HepG2 (cell line): ENCODE measurements around the gene TM9SF2. TPM values are rescaled to one million over a fixed set of nuclear protein-coding genes. Genes with fewer than 3 reads are reported as not detected.
A peak's percentile ranks its signal among the peaks of the same experiment; 100 is the strongest.

Experiments used
- CREM ChIP-seq, 2 experiments: sonication (generic) in 1 of 2; formaldehyde crosslinking in 1 of 2; IDR thresholded peaks; 2 replicates each; pipeline versions ENCODE4 v1.4.0 to v1.6.1; 2016 to 2020; ENCODE audit warnings: antibody characterized with exemption in 1 of 2, mild to moderate bottlenecking in 1 of 2, missing genetic modification reagents in 1 of 2
- FOSL2 ChIP-seq: sonication (generic); formaldehyde crosslinking; IDR thresholded peaks from 2 replicates; pipeline ENCODE4 v1.4.0; 2020; ENCODE audit warnings: missing genetic modification reagents
- NR2C2 ChIP-seq: sonication (generic); formaldehyde crosslinking; IDR thresholded peaks from 2 replicates; pipeline ENCODE4 v1.4.0; 2020; ENCODE audit warnings: missing genetic modification reagents, mild to moderate bottlenecking, moderate library complexity, borderline replicate concordance
- SP5 ChIP-seq: IDR thresholded peaks from 2 replicates; pipeline ENCODE4 v1.6.1; 2016; ENCODE audit warnings: low read depth, borderline replicate concordance
- TBL1XR1 ChIP-seq: fragments of 150-350 bp; IDR thresholded peaks from 2 replicates; pipeline ENCODE4 v1.6.1; 2014; ENCODE audit warnings: borderline replicate concordance, low read length; ENCODE audit not compliant: partially characterized antibody
- ZFP36L2 ChIP-seq: sonication (generic); formaldehyde crosslinking; IDR thresholded peaks from 2 replicates; pipeline ENCODE4 v1.4.0; 2020; ENCODE audit warnings: missing genetic modification reagents
- ZMAT3 ChIP-seq: sonication (generic); formaldehyde crosslinking; conservative IDR thresholded peaks from 2 replicates; pipeline ENCODE4 v1.7.0; 2021; ENCODE audit warnings: missing genetic modification reagents
- polyA plus RNA-seq, 8 experiments: library from polyadenylated mRNA; depleted of rRNA in 3 of 8; stranded (reverse) in 7 of 8; unstranded in 1 of 8; fragments of >200 nt; fragmentation: Illumina TruSeq in 4 of 8; extraction: Trizol in 4 of 8; gene quantifications; 2 replicates each; pipeline versions ENCODE4 v1.2.1 to v1.2.3, GENCODE V29; 2011 to 2016; ENCODE audit warnings: low read depth in 4 of 8, missing spikeins in 1 of 8, mixed read lengths in 1 of 8; ENCODE audit not compliant: insufficient read depth in 1 of 8
- total RNA-seq, 5 experiments: library from RNA; depleted of rRNA; stranded (reverse); fragments of >200 nt; fragmentation: Illumina TruSeq; extraction: Trizol; gene quantifications; 2 replicates each; pipeline ENCODE4 v1.2.3, GENCODE V29; 2016; ENCODE audit warnings: low read depth in 1 of 5
- TF ChIP-seq, protein P1 (sequence below): sonication (generic); formaldehyde crosslinking; IDR thresholded peaks from 2 replicates; pipeline ENCODE4 v1.4.0; 2020; ENCODE audit warnings: mild to moderate bottlenecking, missing genetic modification reagents
- TF ChIP-seq, protein P2 (sequence below): sonication (generic); formaldehyde crosslinking; IDR thresholded peaks from 2 replicates; pipeline ENCODE4 v1.4.0; 2020; ENCODE audit warnings: mild to moderate bottlenecking, low read depth, missing genetic modification reagents
- TF ChIP-seq, protein P3 (sequence below): sonication (generic); formaldehyde crosslinking; IDR thresholded peaks from 2 replicates; pipeline ENCODE4 v1.8.1; 2023; ENCODE audit warnings: missing genetic modification reagents, inconsistent platforms, borderline replicate concordance
- TF ChIP-seq, protein P4 (sequence below): sonication (generic); formaldehyde crosslinking; IDR thresholded peaks from 2 replicates; pipeline ENCODE4 v1.4.0; 2020; ENCODE audit warnings: missing genetic modification reagents, borderline replicate concordance
- TF ChIP-seq, protein P5 (sequence below): IDR thresholded peaks from 2 replicates; pipeline ENCODE4 v1.6.1; 2018; ENCODE audit warnings: missing genetic modification reagents, mild to moderate bottlenecking, missing compliant biosample characterization

The TM9SF2 gene
- total and polyA plus RNA-seq, 2 of the 13 experiments (the other 11 are each of a cell fraction or from before 2014, with no cell fraction given), result 94.1 to 123 TPM

DNA sequence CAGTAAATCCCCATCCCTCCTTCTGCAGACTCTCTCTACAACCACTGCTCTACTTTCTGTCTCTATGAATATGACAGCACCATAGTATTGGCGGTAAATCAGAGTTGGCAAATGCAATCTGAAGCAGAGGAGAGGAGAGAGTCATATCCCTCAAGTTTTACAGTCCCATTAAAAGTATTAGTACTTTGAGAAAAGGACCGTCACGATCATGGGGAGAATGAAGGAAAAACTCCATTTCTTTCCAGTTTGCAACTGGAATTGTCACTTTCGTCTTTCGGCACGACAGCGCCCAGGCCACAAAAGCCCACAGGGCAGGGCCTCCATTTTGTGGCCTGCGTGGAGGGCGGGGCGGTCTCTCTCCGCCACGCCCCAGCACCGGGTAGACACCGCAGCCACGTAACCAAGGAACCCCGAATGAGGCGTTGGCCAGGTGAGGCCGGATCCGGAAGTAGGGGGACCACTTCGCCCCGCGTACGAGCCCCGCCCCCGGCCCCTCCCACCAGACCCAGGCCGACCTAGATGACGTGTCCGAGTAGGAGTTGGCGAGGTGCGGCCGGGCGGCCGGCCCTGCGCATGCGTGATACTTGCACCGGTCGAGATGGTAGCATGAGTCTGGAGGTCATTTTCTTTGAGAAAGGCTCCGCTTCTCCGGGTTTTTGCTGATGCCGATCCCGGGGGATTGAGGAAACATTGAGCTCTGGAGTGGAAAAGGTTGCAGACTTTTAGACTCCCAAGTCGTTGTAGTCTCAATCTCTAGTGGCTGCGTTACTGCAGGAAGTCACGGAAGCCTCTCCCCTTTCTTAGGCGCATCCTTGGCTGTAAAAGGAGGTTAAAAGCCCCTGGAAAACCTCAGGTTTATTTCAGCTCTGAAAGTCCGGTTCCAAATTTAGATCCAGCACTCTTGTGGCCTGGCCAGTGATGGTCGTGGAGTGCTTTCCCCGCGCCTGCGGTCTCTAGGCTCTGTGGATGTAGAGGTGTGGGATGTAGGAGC lies 2.8 kb upstream of the TM9SF2 start (continued):
- TF ChIP-seq, protein P1, sequence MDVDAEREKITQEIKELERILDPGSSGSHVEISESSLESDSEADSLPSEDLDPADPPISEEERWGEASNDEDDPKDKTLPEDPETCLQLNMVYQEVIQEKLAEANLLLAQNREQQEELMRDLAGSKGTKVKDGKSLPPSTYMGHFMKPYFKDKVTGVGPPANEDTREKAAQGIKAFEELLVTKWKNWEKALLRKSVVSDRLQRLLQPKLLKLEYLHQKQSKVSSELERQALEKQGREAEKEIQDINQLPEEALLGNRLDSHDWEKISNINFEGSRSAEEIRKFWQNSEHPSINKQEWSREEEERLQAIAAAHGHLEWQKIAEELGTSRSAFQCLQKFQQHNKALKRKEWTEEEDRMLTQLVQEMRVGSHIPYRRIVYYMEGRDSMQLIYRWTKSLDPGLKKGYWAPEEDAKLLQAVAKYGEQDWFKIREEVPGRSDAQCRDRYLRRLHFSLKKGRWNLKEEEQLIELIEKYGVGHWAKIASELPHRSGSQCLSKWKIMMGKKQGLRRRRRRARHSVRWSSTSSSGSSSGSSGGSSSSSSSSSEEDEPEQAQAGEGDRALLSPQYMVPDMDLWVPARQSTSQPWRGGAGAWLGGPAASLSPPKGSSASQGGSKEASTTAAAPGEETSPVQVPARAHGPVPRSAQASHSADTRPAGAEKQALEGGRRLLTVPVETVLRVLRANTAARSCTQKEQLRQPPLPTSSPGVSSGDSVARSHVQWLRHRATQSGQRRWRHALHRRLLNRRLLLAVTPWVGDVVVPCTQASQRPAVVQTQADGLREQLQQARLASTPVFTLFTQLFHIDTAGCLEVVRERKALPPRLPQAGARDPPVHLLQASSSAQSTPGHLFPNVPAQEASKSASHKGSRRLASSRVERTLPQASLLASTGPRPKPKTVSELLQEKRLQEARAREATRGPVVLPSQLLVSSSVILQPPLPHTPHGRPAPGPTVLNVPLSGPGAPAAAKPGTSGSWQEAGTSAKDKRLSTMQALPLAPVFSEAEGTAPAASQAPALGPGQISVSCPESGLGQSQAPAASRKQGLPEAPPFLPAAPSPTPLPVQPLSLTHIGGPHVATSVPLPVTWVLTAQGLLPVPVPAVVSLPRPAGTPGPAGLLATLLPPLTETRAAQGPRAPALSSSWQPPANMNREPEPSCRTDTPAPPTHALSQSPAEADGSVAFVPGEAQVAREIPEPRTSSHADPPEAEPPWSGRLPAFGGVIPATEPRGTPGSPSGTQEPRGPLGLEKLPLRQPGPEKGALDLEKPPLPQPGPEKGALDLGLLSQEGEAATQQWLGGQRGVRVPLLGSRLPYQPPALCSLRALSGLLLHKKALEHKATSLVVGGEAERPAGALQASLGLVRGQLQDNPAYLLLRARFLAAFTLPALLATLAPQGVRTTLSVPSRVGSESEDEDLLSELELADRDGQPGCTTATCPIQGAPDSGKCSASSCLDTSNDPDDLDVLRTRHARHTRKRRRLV (CRISPR knock-in tag), result no peak
- peak; percentile 88 for TF ChIP-seq NR2C2 (CRISPR knock-in tag)
- TF ChIP-seq, protein P2, sequence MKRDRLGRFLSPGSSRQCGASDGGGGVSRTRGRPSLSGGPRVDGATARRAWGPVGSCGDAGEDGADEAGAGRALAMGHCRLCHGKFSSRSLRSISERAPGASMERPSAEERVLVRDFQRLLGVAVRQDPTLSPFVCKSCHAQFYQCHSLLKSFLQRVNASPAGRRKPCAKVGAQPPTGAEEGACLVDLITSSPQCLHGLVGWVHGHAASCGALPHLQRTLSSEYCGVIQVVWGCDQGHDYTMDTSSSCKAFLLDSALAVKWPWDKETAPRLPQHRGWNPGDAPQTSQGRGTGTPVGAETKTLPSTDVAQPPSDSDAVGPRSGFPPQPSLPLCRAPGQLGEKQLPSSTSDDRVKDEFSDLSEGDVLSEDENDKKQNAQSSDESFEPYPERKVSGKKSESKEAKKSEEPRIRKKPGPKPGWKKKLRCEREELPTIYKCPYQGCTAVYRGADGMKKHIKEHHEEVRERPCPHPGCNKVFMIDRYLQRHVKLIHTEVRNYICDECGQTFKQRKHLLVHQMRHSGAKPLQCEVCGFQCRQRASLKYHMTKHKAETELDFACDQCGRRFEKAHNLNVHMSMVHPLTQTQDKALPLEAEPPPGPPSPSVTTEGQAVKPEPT, result 0 out of 2 replicates have a peak, but pooled peaks have one; percentile 34
- TF ChIP-seq CREM (IDR thresholded peaks at IDR 0.05), result peak; percentile 82
- no peak for TF ChIP-seq CREM (CRISPR knock-in tag; IDR thresholded peaks at IDR 0.05)
- peak; percentile 82 for TF ChIP-seq ZMAT3 (CRISPR knock-in tag)
- TF ChIP-seq, protein P3, sequence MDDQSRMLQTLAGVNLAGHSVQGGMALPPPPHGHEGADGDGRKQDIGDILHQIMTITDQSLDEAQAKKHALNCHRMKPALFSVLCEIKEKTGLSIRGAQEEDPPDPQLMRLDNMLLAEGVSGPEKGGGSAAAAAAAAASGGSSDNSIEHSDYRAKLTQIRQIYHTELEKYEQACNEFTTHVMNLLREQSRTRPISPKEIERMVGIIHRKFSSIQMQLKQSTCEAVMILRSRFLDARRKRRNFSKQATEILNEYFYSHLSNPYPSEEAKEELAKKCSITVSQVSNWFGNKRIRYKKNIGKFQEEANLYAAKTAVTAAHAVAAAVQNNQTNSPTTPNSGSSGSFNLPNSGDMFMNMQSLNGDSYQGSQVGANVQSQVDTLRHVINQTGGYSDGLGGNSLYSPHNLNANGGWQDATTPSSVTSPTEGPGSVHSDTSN (CRISPR knock-in tag), result no peak
- peak; percentile 87 for TF ChIP-seq SP5 (CRISPR knock-in tag)
- no peak for TF ChIP-seq ZFP36L2 (CRISPR knock-in tag)
- TF ChIP-seq, protein P4, sequence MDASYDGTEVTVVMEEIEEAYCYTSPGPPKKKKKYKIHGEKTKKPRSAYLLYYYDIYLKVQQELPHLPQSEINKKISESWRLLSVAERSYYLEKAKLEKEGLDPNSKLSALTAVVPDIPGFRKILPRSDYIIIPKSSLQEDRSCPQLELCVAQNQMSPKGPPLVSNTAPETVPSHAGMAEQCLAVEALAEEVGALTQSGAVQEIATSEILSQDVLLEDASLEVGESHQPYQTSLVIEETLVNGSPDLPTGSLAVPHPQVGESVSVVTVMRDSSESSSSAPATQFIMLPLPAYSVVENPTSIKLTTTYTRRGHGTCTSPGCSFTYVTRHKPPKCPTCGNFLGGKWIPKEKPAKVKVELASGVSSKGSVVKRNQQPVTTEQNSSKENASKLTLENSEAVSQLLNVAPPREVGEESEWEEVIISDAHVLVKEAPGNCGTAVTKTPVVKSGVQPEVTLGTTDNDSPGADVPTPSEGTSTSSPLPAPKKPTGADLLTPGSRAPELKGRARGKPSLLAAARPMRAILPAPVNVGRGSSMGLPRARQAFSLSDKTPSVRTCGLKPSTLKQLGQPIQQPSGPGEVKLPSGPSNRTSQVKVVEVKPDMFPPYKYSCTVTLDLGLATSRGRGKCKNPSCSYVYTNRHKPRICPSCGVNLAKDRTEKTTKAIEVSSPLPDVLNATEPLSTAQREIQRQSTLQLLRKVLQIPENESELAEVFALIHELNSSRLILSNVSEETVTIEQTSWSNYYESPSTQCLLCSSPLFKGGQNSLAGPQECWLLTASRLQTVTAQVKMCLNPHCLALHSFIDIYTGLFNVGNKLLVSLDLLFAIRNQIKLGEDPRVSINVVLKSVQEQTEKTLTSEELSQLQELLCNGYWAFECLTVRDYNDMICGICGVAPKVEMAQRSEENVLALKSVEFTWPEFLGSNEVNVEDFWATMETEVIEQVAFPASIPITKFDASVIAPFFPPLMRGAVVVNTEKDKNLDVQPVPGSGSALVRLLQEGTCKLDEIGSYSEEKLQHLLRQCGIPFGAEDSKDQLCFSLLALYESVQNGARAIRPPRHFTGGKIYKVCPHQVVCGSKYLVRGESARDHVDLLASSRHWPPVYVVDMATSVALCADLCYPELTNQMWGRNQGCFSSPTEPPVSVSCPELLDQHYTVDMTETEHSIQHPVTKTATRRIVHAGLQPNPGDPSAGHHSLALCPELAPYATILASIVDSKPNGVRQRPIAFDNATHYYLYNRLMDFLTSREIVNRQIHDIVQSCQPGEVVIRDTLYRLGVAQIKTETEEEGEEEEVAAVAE, result 0 out of 2 replicates have a peak, but pooled peaks have one; percentile 21
- TF ChIP-seq, protein P5, sequence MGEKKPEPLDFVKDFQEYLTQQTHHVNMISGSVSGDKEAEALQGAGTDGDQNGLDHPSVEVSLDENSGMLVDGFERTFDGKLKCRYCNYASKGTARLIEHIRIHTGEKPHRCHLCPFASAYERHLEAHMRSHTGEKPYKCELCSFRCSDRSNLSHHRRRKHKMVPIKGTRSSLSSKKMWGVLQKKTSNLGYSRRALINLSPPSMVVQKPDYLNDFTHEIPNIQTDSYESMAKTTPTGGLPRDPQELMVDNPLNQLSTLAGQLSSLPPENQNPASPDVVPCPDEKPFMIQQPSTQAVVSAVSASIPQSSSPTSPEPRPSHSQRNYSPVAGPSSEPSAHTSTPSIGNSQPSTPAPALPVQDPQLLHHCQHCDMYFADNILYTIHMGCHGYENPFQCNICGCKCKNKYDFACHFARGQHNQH (CRISPR knock-in tag), result peak; percentile 54
- TF ChIP-seq FOSL2 (CRISPR knock-in tag), result peak; percentile 54; the same call in 1 of the 2 replicates
- no peak for TF ChIP-seq TBL1XR1
